ENCODE results near the gene KCP.

KCP gene

GRCh38 chr7:128909625-128910568, 612 bp downstream of the KCP start:
- peak overlapping the region in 1 of 2 experiments; percentile 68 for H3K23ac ChIP-seq (ENCODE audit: low read length in 2 of 2)
- H3K9ac ChIP-seq (ENCODE audit: low read length): no peak overlapping the region
- peak overlapping the region; percentile 92 for H4K91ac ChIP-seq (ENCODE audit: low read length)
- H4K8ac ChIP-seq (ENCODE audit: low read length): peak overlapping the region; percentile 87
- peak overlapping the region; percentile 71 for H2AK5ac ChIP-seq (ENCODE audit: low read length, severe bottlenecking)
- peaks cover 28% of the 10 kb centered on the region for H3K4me1 ChIP-seq (ENCODE audit: control insufficient read depth, insufficient read depth, low read depth, low read length)
- H2BK5ac ChIP-seq (ENCODE audit: low read depth, low read length, poor library complexity, severe bottlenecking): peak overlapping the region; percentile 96
- H3K4me2 ChIP-seq (ENCODE audit: low read length, poor library complexity, severe bottlenecking): peak overlapping the region; percentile 92
- peak overlapping the region; percentile 90 to 96 for H3K18ac ChIP-seq (ENCODE audit: low read depth in 1 of 2, low read length in 2 of 2)
- WGBS: 1% methylated on average over 42 of the region's 42 CpGs
- peak overlapping the region; percentile 46 to 75 for H3K4ac ChIP-seq (ENCODE audit: low read depth in 1 of 2, low read length in 2 of 2)
- peak overlapping the region; percentile 15 to 96 for H2BK12ac ChIP-seq (ENCODE audit: low read length in 2 of 2)
- H2BK15ac ChIP-seq (ENCODE audit: low read depth, poor library complexity, severe bottlenecking): peak overlapping the region; percentile 94
- DNase-seq: peak; percentile 74
- H3K9me3 ChIP-seq (ENCODE audit: control insufficient read depth, low read length): no peaks in the 10 kb centered on the region
- H3K27me3 ChIP-seq (ENCODE audit: control insufficient read depth in 1 of 2, insufficient read depth in 1 of 2, low read length in 2 of 2): peaks cover 7 to 79% of the 10 kb centered on the region in 2 experiments
- H2BK120ac ChIP-seq (ENCODE audit: low read depth, low read length): peak overlapping the region; percentile 71
- H3K27ac ChIP-seq (ENCODE audit: low read length, poor library complexity, severe bottlenecking): peak overlapping the region; percentile 98
- peak overlapping the region in 1 of 2 experiments; percentile 88 for H3K14ac ChIP-seq (ENCODE audit: low read length in 2 of 2)
- H3K36me3 ChIP-seq (ENCODE audit: control insufficient read depth in 1 of 2, insufficient read depth in 2 of 2, low read depth in 1 of 2, low read length in 2 of 2): peaks cover 0 to 18% of the 10 kb centered on the region in 2 experiments
- H2AFZ ChIP-seq (ENCODE audit: low read depth, low read length): peak overlapping the region; percentile 74
- peaks cover 14% of the 10 kb centered on the region for H3K79me1 ChIP-seq (replicated peaks; ENCODE audit: low read length, poor library complexity, severe bottlenecking)
- H3K4me3 ChIP-seq (ENCODE audit: insufficient read depth in 1 of 2, low read depth in 1 of 2, low read length in 2 of 2): peak overlapping the region; percentile 49 to 66

GRCh38 chr7:128908750-128909624, 1.5 kb downstream of the KCP start:
- WGBS: 78% methylated on average over 4 of the region's 6 CpGs
- Histone ChIP-seq H2BK12ac (ENCODE audit: low read length in 2 of 2) (no peak overlapping the region), H3K27me3 (ENCODE audit: control insufficient read depth in 1 of 2, insufficient read depth in 1 of 2, low read length in 2 of 2) (peaks cover 0 to 70% of the 10 kb centered on the region in 2 experiments), H3K27ac (ENCODE audit: low read length, poor library complexity, severe bottlenecking) (peak overlapping the region; percentile 98), H3K9me3 (ENCODE audit: control insufficient read depth, low read length) (no peaks in the 10 kb centered on the region), H2AK5ac (ENCODE audit: low read length, severe bottlenecking) (peak overlapping the region; percentile 79), H2BK120ac (ENCODE audit: low read depth, low read length) (no peak overlapping the region), H3K36me3 (ENCODE audit: control insufficient read depth in 1 of 2, insufficient read depth in 2 of 2, low read depth in 1 of 2, low read length in 2 of 2) (peaks cover 0 to 23% of the 10 kb centered on the region in 2 experiments), H4K91ac (ENCODE audit: low read length) (peak overlapping the region; percentile 7), H3K23ac (ENCODE audit: low read length in 2 of 2) (no peak overlapping the region), H3K9ac (ENCODE audit: low read length) (no peak overlapping the region), H3K14ac (ENCODE audit: low read length in 2 of 2) (no peak overlapping the region), H3K18ac (ENCODE audit: low read depth in 1 of 2, low read length in 2 of 2) (peak overlapping the region in 1 of 2 experiments; percentile 82), H2BK5ac (ENCODE audit: low read depth, low read length, poor library complexity, severe bottlenecking) (no peak overlapping the region), H4K8ac (ENCODE audit: low read length) (peak overlapping the region; percentile 72), H3K4me1 (ENCODE audit: control insufficient read depth, insufficient read depth, low read depth, low read length) (peaks cover 34% of the 10 kb centered on the region), H3K4me3 (ENCODE audit: insufficient read depth in 1 of 2, low read depth in 1 of 2, low read length in 2 of 2) (no peak overlapping the region), H2AFZ (ENCODE audit: low read depth, low read length) (no peak overlapping the region), H3K4ac (ENCODE audit: low read depth in 1 of 2, low read length in 2 of 2) (peak overlapping the region in 1 of 2 experiments; percentile 2), H3K4me2 (ENCODE audit: low read length, poor library complexity, severe bottlenecking) (peak overlapping the region; percentile 92), H2BK15ac (ENCODE audit: low read depth, poor library complexity, severe bottlenecking) (peak overlapping the region; percentile 75), H3K79me1 (replicated peaks; ENCODE audit: low read length, poor library complexity, severe bottlenecking) (peaks cover 14% of the 10 kb centered on the region)
- no peak for DNase-seq

- peaks cover 0 to 37% of the 10 kb centered on the region in 2 experiments for H3K36me3 ChIP-seq (ENCODE audit: control insufficient read depth in 1 of 2, insufficient read depth in 2 of 2, low read depth in 1 of 2, low read length in 2 of 2)
- no peak overlapping the region for H2BK12ac ChIP-seq (ENCODE audit: low read length in 2 of 2)
- WGBS: 86% methylated on average over 16 of the region's 19 CpGs
- H3K27me3 ChIP-seq (ENCODE audit: control insufficient read depth in 1 of 2, insufficient read depth in 1 of 2, low read length in 2 of 2): peaks cover 0 to 60% of the 10 kb centered on the region in 2 experiments
- peak overlapping the region; percentile 18 for H4K91ac ChIP-seq (ENCODE audit: low read length)
- DNase-seq: no peak
- H3K4me1 ChIP-seq (ENCODE audit: control insufficient read depth, insufficient read depth, low read depth, low read length): peaks cover 47% of the 10 kb centered on the region
- H3K4ac ChIP-seq (ENCODE audit: low read depth in 1 of 2, low read length in 2 of 2): no peak overlapping the region
- no peak overlapping the region for H3K9ac ChIP-seq (ENCODE audit: low read length)
- H3K4me2 ChIP-seq (ENCODE audit: low read length, poor library complexity, severe bottlenecking): no peak overlapping the region
- H3K79me1 ChIP-seq (replicated peaks; ENCODE audit: low read length, poor library complexity, severe bottlenecking): peaks cover 14% of the 10 kb centered on the region
- no peak overlapping the region for H4K8ac ChIP-seq (ENCODE audit: low read length)
- no peak overlapping the region for H2AFZ ChIP-seq (ENCODE audit: low read depth, low read length)
- H2AK5ac ChIP-seq (ENCODE audit: low read length, severe bottlenecking): no peak overlapping the region
- H3K23ac ChIP-seq (ENCODE audit: low read length in 2 of 2): no peak overlapping the region
- H2BK120ac ChIP-seq (ENCODE audit: low read depth, low read length): no peak overlapping the region
- H3K9me3 ChIP-seq (ENCODE audit: control insufficient read depth, low read length): no peaks in the 10 kb centered on the region
- H3K18ac ChIP-seq (ENCODE audit: low read depth in 1 of 2, low read length in 2 of 2): no peak overlapping the region
- peak overlapping the region in 1 of 2 experiments; percentile 37 for H3K14ac ChIP-seq (ENCODE audit: low read length in 2 of 2)
- no peak overlapping the region for H2BK15ac ChIP-seq (ENCODE audit: low read depth, poor library complexity, severe bottlenecking)
- H3K27ac ChIP-seq (ENCODE audit: low read length, poor library complexity, severe bottlenecking): no peak overlapping the region
- H3K4me3 ChIP-seq (ENCODE audit: insufficient read depth in 1 of 2, low read depth in 1 of 2, low read length in 2 of 2): no peak overlapping the region
- no peak overlapping the region for H2BK5ac ChIP-seq (ENCODE audit: low read depth, low read length, poor library complexity, severe bottlenecking)
Observed at GRCh38 chr7:128906766-128907559, 3.5 kb downstream of the KCP start.
